Measurements from ENCODE around the gene ZCCHC14. TPM values are rescaled to one million over a fixed set of nuclear protein-coding genes. Genes with fewer than 3 reads are reported as not detected.

The ZCCHC14 gene
- total and polyA plus RNA-seq, 10 of the 15 experiments (the other 5 are each of a cell fraction or from before 2014, with no cell fraction given) = 0.02 to 0.26 (median 0.05) TPM; not detected in 3

GRCh38 chr16:87484487-87485331 lies 8.1 kb downstream of the ZCCHC14 start:
- H4K20me1 ChIP-seq (ENCODE audit: control insufficient read depth, insufficient read depth) = no peaks in the 10 kb centered on the region
- no peak overlapping the region for H3K4me3 ChIP-seq
- in situ Hi-C loops (cut with MboI) = no loop called here
- intact Hi-C loops (cut with micrococcal nuclease; ENCODE audit: unreplicated experiment) = no loop called here
- ATAC-seq = no peak
- ChIA-PET CTCF (no interaction called here), RAD21 (ENCODE audit: unreplicated experiment) (no interaction called here), SMC1A (ENCODE audit: uncharacterized antibody, unreplicated experiment) (no interaction called here), POLR2A (no interaction called here)
- no peaks in the 10 kb centered on the region for H3K36me3 ChIP-seq (ENCODE audit: control insufficient read depth in 2 of 2, insufficient read depth in 2 of 2, low read length in 1 of 2)
- no peaks in the 10 kb centered on the region; a peak in 1 of 4 replicates for H3K27me3 ChIP-seq (replicated peaks in 1 of 2; ENCODE audit: control insufficient read depth in 2 of 2, insufficient read depth in 2 of 2, low read length in 1 of 2)
- H3K4me1 ChIP-seq (ENCODE audit: control insufficient read depth, insufficient read depth, low read length) = no peaks in the 10 kb centered on the region
- BruUV-seq (replicated peaks) = no TSS peak
- DNase-seq (ENCODE audit: low read depth, low spot score) = no peak
- no peak overlapping the region for H3K4me2 ChIP-seq (ENCODE audit: control insufficient read depth, insufficient read depth)
- FAIRE-seq = no peak
- H3K9me3 ChIP-seq (replicated peaks; ENCODE audit: control insufficient read depth, insufficient read depth, low read length) = no peaks in the 10 kb centered on the region
- no peak overlapping the region for H2AFZ ChIP-seq (ENCODE audit: control insufficient read depth, low read depth, low read length)
- H3K79me2 ChIP-seq (ENCODE audit: control insufficient read depth, insufficient read depth, low read length) = no peaks in the 10 kb centered on the region
- no peak overlapping the region for H3K9ac ChIP-seq (ENCODE audit: control insufficient read depth, insufficient read depth, low read length)
- TF ChIP-seq SMAD1 (IDR thresholded peaks at IDR 0.05; ENCODE audit: low read depth, partially characterized antibody) (no peak), RAD21 (IDR thresholded peaks at IDR 0.05; ENCODE audit: insufficient read depth, low read depth, low read length) (no peak), SP1 (IDR thresholded peaks at IDR 0.05; ENCODE audit: low read depth, low read length) (no peak), CBFB (IDR thresholded peaks at IDR 0.05; ENCODE audit: low read depth) (no peak), YBX1 (IDR thresholded peaks at IDR 0.05) (no peak), FOS (IDR thresholded peaks at IDR 0.05; ENCODE audit: borderline replicate concordance, extremely low read depth, insufficient read length) (no peak), PAX5 (IDR thresholded peaks at IDR 0.05; ENCODE audit: borderline replicate concordance, low read depth, low read length) (no peak), NRF1 (conservative IDR thresholded peaks at IDR 0.05; ENCODE audit: low read depth, low read length) (no peak)
- TF ChIP-seq, protein P1, sequence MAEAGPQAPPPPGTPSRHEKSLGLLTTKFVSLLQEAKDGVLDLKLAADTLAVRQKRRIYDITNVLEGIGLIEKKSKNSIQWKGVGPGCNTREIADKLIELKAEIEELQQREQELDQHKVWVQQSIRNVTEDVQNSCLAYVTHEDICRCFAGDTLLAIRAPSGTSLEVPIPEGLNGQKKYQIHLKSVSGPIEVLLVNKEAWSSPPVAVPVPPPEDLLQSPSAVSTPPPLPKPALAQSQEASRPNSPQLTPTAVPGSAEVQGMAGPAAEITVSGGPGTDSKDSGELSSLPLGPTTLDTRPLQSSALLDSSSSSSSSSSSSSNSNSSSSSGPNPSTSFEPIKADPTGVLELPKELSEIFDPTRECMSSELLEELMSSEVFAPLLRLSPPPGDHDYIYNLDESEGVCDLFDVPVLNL (IDR thresholded peaks at IDR 0.05; ENCODE audit: low read depth, low read length) = no peak
- TF ChIP-seq, protein P2, sequence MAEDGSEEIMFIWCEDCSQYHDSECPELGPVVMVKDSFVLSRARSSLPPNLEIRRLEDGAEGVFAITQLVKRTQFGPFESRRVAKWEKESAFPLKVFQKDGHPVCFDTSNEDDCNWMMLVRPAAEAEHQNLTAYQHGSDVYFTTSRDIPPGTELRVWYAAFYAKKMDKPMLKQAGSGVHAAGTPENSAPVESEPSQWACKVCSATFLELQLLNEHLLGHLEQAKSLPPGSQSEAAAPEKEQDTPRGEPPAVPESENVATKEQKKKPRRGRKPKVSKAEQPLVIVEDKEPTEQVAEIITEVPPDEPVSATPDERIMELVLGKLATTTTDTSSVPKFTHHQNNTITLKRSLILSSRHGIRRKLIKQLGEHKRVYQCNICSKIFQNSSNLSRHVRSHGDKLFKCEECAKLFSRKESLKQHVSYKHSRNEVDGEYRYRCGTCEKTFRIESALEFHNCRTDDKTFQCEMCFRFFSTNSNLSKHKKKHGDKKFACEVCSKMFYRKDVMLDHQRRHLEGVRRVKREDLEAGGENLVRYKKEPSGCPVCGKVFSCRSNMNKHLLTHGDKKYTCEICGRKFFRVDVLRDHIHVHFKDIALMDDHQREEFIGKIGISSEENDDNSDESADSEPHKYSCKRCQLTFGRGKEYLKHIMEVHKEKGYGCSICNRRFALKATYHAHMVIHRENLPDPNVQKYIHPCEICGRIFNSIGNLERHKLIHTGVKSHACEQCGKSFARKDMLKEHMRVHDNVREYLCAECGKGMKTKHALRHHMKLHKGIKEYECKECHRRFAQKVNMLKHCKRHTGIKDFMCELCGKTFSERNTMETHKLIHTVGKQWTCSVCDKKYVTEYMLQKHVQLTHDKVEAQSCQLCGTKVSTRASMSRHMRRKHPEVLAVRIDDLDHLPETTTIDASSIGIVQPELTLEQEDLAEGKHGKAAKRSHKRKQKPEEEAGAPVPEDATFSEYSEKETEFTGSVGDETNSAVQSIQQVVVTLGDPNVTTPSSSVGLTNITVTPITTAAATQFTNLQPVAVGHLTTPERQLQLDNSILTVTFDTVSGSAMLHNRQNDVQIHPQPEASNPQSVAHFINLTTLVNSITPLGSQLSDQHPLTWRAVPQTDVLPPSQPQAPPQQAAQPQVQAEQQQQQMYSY (CRISPR knock-in tag; IDR thresholded peaks at IDR 0.05) = no peak
- WGBS (ENCODE audit: insufficient coverage, insufficient replicate concordance, low lambda C conversion rate, missing lambda C conversion rate) = 50% methylated on average over 22 of the region's 22 CpGs
- no peak overlapping the region for H3K27ac ChIP-seq (ENCODE audit: control insufficient read depth, insufficient read depth)
